ENCODE measurements around the gene CNNM4.
A peak's percentile ranks its signal among the peaks of the same experiment; 100 is the strongest.

Gene CNNM4

GRCh38 chr2:96816836-96817702 lies 56.4 kb downstream of the CNNM4 start:
- DNase-seq, result peak in 1 of 3 donors; percentile 28

GRCh38 chr2:96817882-96818281 lies 57.2 kb downstream of the CNNM4 start:
- peaks cover 12 to 53% (median 37%) of the 10 kb centered on the region in 4 experiments for H3K4me1 ChIP-seq (ENCODE audit: control extremely low read depth in 1 of 4, control insufficient read depth in 4 of 4, insufficient read depth in 4 of 4, low read length in 3 of 4)

More at GRCh38 chr2:96816836-96817702, 56.4 kb downstream of the CNNM4 start:
- no peaks in the 10 kb centered on the region for H3K9me3 ChIP-seq (ENCODE audit: control extremely low read depth in 1 of 5, control insufficient read depth in 4 of 5, insufficient read depth in 2 of 5, low read depth in 1 of 5, low read length in 4 of 5)
- H3K27me3 ChIP-seq (replicated peaks in 2 of 5; ENCODE audit: control insufficient read depth in 4 of 5, insufficient read depth in 5 of 5, low read length in 4 of 5), result no peaks in the 10 kb centered on the region
- peak overlapping the region; percentile 63 to 90 (median 79) for H3K4me3 ChIP-seq (ENCODE audit: control insufficient read depth in 1 of 7, extremely low read depth in 1 of 7, insufficient read depth in 4 of 7, low read depth in 2 of 7, low read length in 6 of 7)
- peaks cover 0 to 26% (median 18%) of the 10 kb centered on the region in 4 experiments for H3K36me3 ChIP-seq (ENCODE audit: control insufficient read depth in 4 of 4, insufficient read depth in 4 of 4, low read length in 3 of 4)
- ChIA-PET POLR2A (interaction anchor here (0.6 kb wide), 1 partner anchor 290 kb away, joined by 3 read pairs; no protein-coding TSS in a partner anchor), CTCF (interaction anchor here (0.7 to 5.7 kb wide), 7 partner anchors 11 to 54 kb away, joined by 3 to 22 read pairs (median 4); partner anchors contain the start of gene ANKRD39)
- WGBS (ENCODE audit: insufficient coverage), result 7% methylated on average over 78 of the region's 89 CpGs
- no peak overlapping the region for H3K27ac ChIP-seq (ENCODE audit: insufficient read depth in 1 of 2, low read depth in 1 of 2, low read length in 2 of 2, poor library complexity in 1 of 2, severe bottlenecking in 2 of 2)
- H3K4me1 ChIP-seq (ENCODE audit: control extremely low read depth in 1 of 4, control insufficient read depth in 4 of 4, insufficient read depth in 4 of 4, low read length in 3 of 4), result peaks cover 12 to 53% (median 37%) of the 10 kb centered on the region in 4 experiments

GRCh38 chr2:96819128-96819875 lies 58.6 kb downstream of the CNNM4 start:
- peaks cover 12 to 53% (median 37%) of the 10 kb centered on the region in 4 experiments for H3K4me1 ChIP-seq (ENCODE audit: control extremely low read depth in 1 of 4, control insufficient read depth in 4 of 4, insufficient read depth in 4 of 4, low read length in 3 of 4)
- no peaks in the 10 kb centered on the region for H3K27me3 ChIP-seq (replicated peaks in 2 of 5; ENCODE audit: control insufficient read depth in 4 of 5, insufficient read depth in 5 of 5, low read length in 4 of 5)
- peak overlapping the region in 3 of 7 experiments; percentile 32 to 58 (median 52) for H3K4me3 ChIP-seq (ENCODE audit: control insufficient read depth in 1 of 7, extremely low read depth in 1 of 7, insufficient read depth in 4 of 7, low read depth in 2 of 7, low read length in 6 of 7)
- DNase-seq, result peak; percentile 43 to 83 (median 70)
- H3K9me3 ChIP-seq (ENCODE audit: control extremely low read depth in 1 of 5, control insufficient read depth in 4 of 5, insufficient read depth in 2 of 5, low read depth in 1 of 5, low read length in 4 of 5), result no peaks in the 10 kb centered on the region
- no peak overlapping the region for H3K27ac ChIP-seq (ENCODE audit: insufficient read depth in 1 of 2, low read depth in 1 of 2, low read length in 2 of 2, poor library complexity in 1 of 2, severe bottlenecking in 2 of 2)
- ChIA-PET POLR2A (no interaction called here), CTCF (interaction anchor here (0.7 to 5.7 kb wide), 5 partner anchors 13 to 142 kb away, joined by 3 to 22 read pairs (median 3); partner anchors contain the start of gene ANKRD39)
- H3K36me3 ChIP-seq (ENCODE audit: control insufficient read depth in 4 of 4, insufficient read depth in 4 of 4, low read length in 3 of 4), result peaks cover 0 to 40% (median 22%) of the 10 kb centered on the region in 4 experiments
- 54% methylated on average over 5 of the region's 10 CpGs for WGBS (ENCODE audit: insufficient coverage)

More at GRCh38 chr2:96817882-96818281, 57.2 kb downstream of the CNNM4 start:
- peaks cover 0 to 28% (median 15%) of the 10 kb centered on the region in 4 experiments for H3K36me3 ChIP-seq (ENCODE audit: control insufficient read depth in 4 of 4, insufficient read depth in 4 of 4, low read length in 3 of 4)
- ChIA-PET CTCF (interaction anchor here (0.7 to 5.7 kb wide), 4 partner anchors 10 to 54 kb away, joined by 3 to 22 read pairs (median 6); partner anchors contain the start of gene ANKRD39), POLR2A (no interaction called here)
- DNase-seq, result no peak
- no peak overlapping the region for H3K27ac ChIP-seq (ENCODE audit: insufficient read depth in 1 of 2, low read depth in 1 of 2, low read length in 2 of 2, poor library complexity in 1 of 2, severe bottlenecking in 2 of 2)
- peak overlapping the region in 5 of 7 experiments; percentile 69 to 90 (median 84) for H3K4me3 ChIP-seq (ENCODE audit: control insufficient read depth in 1 of 7, extremely low read depth in 1 of 7, insufficient read depth in 4 of 7, low read depth in 2 of 7, low read length in 6 of 7)
- no peaks in the 10 kb centered on the region for H3K27me3 ChIP-seq (replicated peaks in 2 of 5; ENCODE audit: control insufficient read depth in 4 of 5, insufficient read depth in 5 of 5, low read length in 4 of 5)
- WGBS (ENCODE audit: insufficient coverage), result 95% methylated on average over 8 of the region's 8 CpGs
- no peaks in the 10 kb centered on the region for H3K9me3 ChIP-seq (ENCODE audit: control extremely low read depth in 1 of 5, control insufficient read depth in 4 of 5, insufficient read depth in 2 of 5, low read depth in 1 of 5, low read length in 4 of 5)

- Histone ChIP-seq H3K4me3 (ENCODE audit: control insufficient read depth in 1 of 7, extremely low read depth in 1 of 7, insufficient read depth in 4 of 7, low read depth in 2 of 7, low read length in 6 of 7) (peak overlapping the region in 1 of 7 experiments; percentile 52), H3K4me1 (ENCODE audit: control extremely low read depth in 1 of 4, control insufficient read depth in 4 of 4, insufficient read depth in 4 of 4, low read length in 3 of 4) (peaks cover 12 to 52% (median 37%) of the 10 kb centered on the region in 4 experiments), H3K36me3 (ENCODE audit: control insufficient read depth in 4 of 4, insufficient read depth in 4 of 4, low read length in 3 of 4) (peaks cover 0 to 47% (median 28%) of the 10 kb centered on the region in 4 experiments), H3K27me3 (replicated peaks in 2 of 5; ENCODE audit: control insufficient read depth in 4 of 5, insufficient read depth in 5 of 5, low read length in 4 of 5) (no peaks in the 10 kb centered on the region), H3K9me3 (ENCODE audit: control extremely low read depth in 1 of 5, control insufficient read depth in 4 of 5, insufficient read depth in 2 of 5, low read depth in 1 of 5, low read length in 4 of 5) (no peaks in the 10 kb centered on the region), H3K27ac (ENCODE audit: insufficient read depth in 1 of 2, low read depth in 1 of 2, low read length in 2 of 2, poor library complexity in 1 of 2, severe bottlenecking in 2 of 2) (no peak overlapping the region)
- ChIA-PET POLR2A (no interaction called here), CTCF (interaction anchor here (0.7 to 5.7 kb wide), 5 partner anchors 12 to 141 kb away, joined by 3 to 22 read pairs (median 3); partner anchors contain the start of gene ANKRD39)
- no peak for DNase-seq
- 91% methylated on average over 10 of the region's 12 CpGs for WGBS (ENCODE audit: insufficient coverage)
These were observed 59.3 kb downstream of the CNNM4 start for GRCh38 chr2:96819876-96820511.

GRCh38 chr2:96821113-96821675 lies 60.5 kb downstream of the CNNM4 start:
- POLR2A ChIA-PET, result no interaction called here
- H3K36me3 ChIP-seq (ENCODE audit: control insufficient read depth in 4 of 4, insufficient read depth in 4 of 4, low read length in 3 of 4), result peaks cover 0 to 52% (median 36%) of the 10 kb centered on the region in 4 experiments

GRCh38 chr2:96822786-96823185 lies 62.1 kb downstream of the CNNM4 start:
- WGBS (ENCODE audit: insufficient coverage), result 98% methylated on average over 4 of the region's 4 CpGs
- no peaks in the 10 kb centered on the region for H3K27me3 ChIP-seq (replicated peaks in 2 of 5; ENCODE audit: control insufficient read depth in 4 of 5, insufficient read depth in 5 of 5, low read length in 4 of 5)
- DNase-seq, result no peak
- H3K4me3 ChIP-seq (ENCODE audit: control insufficient read depth in 1 of 7, extremely low read depth in 1 of 7, insufficient read depth in 4 of 7, low read depth in 2 of 7, low read length in 6 of 7), result no peak overlapping the region
- H3K9me3 ChIP-seq (ENCODE audit: control extremely low read depth in 1 of 5, control insufficient read depth in 4 of 5, insufficient read depth in 2 of 5, low read depth in 1 of 5, low read length in 4 of 5), result no peaks in the 10 kb centered on the region
- no peak overlapping the region for H3K27ac ChIP-seq (ENCODE audit: insufficient read depth in 1 of 2, low read depth in 1 of 2, low read length in 2 of 2, poor library complexity in 1 of 2, severe bottlenecking in 2 of 2)
- H3K4me1 ChIP-seq (ENCODE audit: control extremely low read depth in 1 of 4, control insufficient read depth in 4 of 4, insufficient read depth in 4 of 4, low read length in 3 of 4), result peaks cover 3 to 36% (median 21%) of the 10 kb centered on the region in 4 experiments
- ChIA-PET CTCF (interaction anchor here (0.8 kb wide), 1 partner anchor 31 kb away, joined by 3 read pairs; no protein-coding TSS in a partner anchor), POLR2A (no interaction called here)
- H3K36me3 ChIP-seq (ENCODE audit: control insufficient read depth in 4 of 4, insufficient read depth in 4 of 4, low read length in 3 of 4), result peaks cover 3 to 65% (median 48%) of the 10 kb centered on the region in 4 experiments

More at GRCh38 chr2:96821113-96821675, 60.5 kb downstream of the CNNM4 start:
- H3K4me3 ChIP-seq (ENCODE audit: control insufficient read depth in 1 of 7, extremely low read depth in 1 of 7, insufficient read depth in 4 of 7, low read depth in 2 of 7, low read length in 6 of 7), result peak overlapping the region in 1 of 7 experiments; percentile 5
- no peaks in the 10 kb centered on the region for H3K9me3 ChIP-seq (ENCODE audit: control extremely low read depth in 1 of 5, control insufficient read depth in 4 of 5, insufficient read depth in 2 of 5, low read depth in 1 of 5, low read length in 4 of 5)
- DNase-seq, result no peak
- whole genome bisulfite sequencing (ENCODE audit: insufficient coverage), result 87% methylated on average over 9 of the region's 11 CpGs
- H3K4me1 ChIP-seq (ENCODE audit: control extremely low read depth in 1 of 4, control insufficient read depth in 4 of 4, insufficient read depth in 4 of 4, low read length in 3 of 4), result peaks cover 9 to 46% (median 31%) of the 10 kb centered on the region in 4 experiments
- H3K27me3 ChIP-seq (replicated peaks in 2 of 5; ENCODE audit: control insufficient read depth in 4 of 5, insufficient read depth in 5 of 5, low read length in 4 of 5), result no peaks in the 10 kb centered on the region
- no peak overlapping the region for H3K27ac ChIP-seq (ENCODE audit: insufficient read depth in 1 of 2, low read depth in 1 of 2, low read length in 2 of 2, poor library complexity in 1 of 2, severe bottlenecking in 2 of 2)
- CTCF ChIA-PET, result interaction anchor here (1.0 to 5.7 kb wide), 3 partner anchors 13 to 140 kb away, joined by 3 to 22 read pairs (median 9); partner anchors contain the start of gene ANKRD39
